NCI-H510A (cell line): ENCODE measurements around the gene ANKRD29.
"Not testable (repeated sequence)": the region's sequence is repeated elsewhere in the genome, so short reads cannot be mapped to it uniquely, and the experiment has no call there.

Source experiments
- DNase-seq: peaks from one replicate; lab custom pipeline; 2025; lab: John Stamatoyannopoulos, UW

The ANKRD29 gene

DNA sequence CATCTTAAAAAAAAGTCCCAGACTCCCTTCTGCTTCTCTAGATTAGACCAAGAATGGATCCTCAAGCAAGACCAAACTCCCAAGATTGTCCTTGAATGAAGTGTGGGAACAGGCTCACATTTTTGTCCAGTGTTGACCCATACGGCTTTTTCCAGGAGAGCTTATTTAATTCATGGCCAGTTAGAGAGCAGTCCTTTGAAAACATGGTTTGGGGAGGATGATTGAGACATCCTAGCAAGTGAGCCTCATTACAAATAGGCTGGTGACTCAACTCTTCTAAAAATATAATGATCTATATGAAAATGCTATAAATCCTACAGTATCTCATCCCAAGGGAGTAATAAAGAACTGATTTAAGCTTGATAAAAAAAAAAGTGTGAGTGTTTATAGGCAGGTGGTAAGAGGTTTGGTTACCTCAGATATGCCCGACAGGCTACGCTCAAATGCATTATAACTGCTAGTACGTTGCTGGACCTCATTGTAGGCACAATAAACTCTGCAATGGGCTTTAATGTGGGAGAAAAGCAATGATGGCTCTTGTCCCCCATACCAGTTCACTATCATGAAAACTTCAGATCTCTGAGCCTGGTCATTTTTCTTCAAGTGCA lies 17.0 kb downstream of the ANKRD29 start:
- DNase-seq, result no peak

DNA sequence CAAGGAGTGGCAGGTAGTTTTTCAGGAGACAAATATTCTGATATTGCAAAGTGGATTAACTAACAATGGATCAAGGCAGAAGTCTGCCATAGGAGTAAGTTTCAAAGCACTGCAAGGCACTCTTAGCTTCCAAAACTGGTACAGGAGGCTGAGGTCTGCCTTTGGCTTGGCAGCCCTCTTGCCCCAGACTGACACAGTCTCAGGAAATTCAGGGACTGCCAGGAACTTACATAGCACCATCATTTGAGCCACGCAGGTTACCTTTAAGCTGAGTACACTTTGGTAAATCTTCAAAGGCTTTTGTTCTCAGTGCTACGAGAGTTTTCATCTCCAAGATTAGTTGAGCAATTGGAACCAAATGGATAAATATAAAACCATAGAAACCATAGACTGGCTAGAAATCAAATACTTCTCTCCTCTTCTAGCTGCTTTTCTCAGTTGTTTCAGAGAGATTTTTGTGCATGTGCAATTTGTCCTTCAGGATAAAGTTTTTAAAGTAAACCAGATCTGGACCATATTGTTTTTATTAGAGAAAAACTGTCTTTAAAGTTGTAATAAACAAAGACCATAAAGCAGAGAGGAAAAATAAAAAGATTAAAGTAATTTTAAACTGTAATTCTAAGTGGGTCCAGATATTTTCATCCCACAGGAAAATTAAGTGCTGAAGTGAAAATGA lies 18.8 kb downstream of the ANKRD29 start:
- DNase-seq, result no peak

DNA sequence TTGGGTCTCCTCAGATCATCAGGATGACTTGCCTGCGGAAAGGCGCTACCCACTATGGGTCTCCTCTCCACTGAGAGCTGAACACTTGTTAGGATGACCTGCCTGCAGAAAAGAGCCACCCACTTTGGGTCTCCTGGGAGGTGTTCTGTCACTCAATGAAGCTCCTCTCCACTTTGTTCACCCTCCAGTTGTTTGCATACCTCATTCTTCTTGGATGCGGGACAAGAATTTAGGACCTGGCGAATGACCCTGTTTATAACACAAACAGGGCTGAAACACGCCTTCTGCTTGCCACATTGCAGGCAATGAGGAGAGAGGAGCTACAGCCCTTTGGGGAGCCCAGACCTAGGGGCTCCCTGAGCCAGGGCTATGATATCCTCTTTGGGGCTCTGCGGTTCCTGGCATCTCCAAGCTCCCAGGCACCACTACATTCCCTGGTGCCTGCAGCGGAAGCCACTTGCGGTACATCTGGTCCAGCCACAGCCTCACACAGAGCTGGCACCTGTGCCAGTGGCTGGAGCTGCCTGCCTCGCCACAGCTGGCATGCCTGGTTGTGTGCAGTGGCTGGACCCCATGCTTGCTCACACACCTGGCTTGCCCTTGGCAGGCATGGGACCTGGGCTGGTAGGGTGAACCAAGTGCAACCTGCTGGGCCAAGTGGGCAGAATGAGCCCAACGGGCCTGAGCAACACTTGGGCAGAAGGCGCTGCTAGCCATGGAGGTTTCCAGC lies 20.6 kb downstream of the ANKRD29 start:
- DNase-seq, result no peak

DNA sequence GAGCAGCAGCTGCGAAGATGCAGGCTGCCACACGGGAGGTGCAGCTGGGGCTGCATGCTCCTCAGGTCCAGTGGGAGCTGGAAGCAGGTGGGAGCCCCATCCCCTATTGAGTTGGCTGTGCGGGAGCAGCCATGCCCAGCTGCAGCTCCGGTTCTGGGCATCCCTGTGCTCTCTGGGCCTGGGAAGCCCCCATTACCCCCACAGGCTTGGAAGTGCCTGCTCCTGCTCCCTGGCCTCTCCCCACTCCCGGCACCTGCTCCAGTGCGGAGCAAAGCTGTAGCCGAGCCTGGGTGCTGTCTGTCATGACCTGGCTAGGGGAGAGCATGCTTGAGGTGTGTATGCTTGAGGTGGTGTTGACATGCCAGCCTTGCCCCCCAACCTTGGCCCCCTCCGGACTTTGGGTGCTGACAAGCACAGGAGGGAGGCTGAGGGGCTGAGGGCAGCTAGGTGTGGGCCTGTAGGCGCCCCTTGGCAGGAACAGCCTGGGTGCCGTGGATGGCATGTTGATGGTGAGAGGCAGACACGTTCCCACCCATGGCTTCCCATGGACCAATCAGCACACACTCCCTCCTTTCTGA lies 21.5 kb downstream of the ANKRD29 start:
- DNase-seq, result no peak

DNA sequence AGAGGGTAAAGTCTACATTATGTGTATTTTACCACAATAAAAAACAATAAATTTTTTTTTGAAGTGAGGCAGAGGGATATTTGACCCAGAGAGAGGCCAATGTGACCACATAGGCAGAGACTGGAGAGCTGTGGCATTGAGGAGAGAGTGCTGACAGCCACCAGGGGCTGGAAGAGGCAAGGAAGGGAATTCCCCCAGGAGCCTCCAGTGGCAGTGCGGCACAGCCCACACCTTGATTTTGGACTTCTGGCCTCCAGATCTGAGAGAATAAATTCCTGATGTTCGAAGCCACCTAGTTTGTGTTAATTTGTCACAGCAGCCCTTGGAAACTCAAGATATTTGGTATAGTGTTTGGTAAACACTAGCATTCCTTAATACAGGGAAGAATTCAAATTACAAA lies 22.7 kb downstream of the ANKRD29 start:
- DNase-seq, result no peak

DNA sequence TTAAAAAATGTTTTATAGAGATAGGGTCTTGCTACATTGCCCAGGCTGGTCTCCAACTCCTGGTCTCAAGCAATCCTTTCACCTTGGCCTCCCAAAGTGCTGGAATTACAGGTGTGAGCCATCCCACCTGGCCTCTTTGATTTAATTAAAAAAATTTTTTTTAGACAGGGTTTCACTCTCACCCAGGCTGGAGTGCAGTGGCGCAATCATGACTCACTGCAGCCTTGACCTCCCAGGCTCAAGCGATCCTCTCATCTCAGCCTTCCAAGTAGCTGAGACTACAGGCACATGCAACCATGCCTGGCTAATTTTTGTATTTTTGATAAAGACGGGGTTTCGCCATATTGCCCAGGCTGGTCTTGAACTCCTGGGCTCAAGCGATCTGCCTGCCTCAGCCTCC lies 26.3 kb downstream of the ANKRD29 start:
- DNase-seq, result not testable (repeated sequence)

DNA sequence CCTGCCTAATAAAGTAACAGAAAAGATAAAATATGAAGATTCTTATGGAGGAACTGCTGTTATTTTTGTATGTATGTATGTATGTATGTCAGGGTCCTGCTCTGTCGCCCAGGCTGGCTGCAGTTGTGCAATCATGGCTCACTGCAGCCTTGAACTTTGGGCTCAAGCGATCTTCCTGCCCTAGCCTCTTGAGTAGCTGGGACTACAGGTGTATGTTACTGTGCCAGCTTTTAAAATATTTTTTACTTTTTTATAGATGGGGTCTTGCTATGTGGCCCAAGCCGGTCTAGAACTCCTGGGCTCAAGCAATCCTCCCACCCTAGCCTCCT lies 26.7 kb downstream of the ANKRD29 start:
- DNase-seq, result no peak

DNA sequence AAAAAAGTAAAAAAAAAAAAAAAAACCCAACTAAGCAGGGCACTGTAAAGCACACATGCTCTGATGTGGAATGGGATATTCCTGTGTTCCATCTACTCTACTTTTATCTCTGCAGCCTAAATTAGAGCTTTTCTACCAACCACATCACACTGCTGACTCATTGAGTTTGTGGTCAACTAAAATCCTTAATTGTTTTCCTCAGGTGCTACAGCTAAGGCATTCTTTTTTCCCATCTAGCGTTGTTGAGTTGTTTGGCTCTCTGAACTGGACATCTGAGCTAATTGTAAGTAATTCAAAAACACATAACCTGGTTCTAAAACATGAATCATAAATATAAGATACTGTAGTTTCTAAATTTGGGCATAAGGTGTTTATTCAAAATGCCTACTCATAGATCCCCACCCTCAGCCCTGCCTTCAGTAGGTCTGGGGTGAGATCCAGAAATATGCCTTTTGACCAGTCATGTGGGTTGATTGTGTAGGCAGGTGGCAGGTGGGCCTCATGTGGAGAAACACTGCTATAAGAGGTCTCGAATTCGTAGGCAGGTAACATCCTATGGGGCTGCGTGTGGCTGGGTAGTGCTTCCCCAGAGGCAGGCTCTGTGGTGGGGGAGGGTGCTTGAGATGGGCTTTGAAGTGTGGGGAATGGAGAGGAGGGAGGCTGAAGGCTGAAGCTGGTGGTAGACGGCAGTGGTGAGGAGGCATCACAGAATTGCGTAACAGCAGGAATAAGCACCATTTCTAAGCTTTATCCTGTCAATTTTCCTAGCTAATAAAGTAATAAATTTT lies 27.2 kb downstream of the ANKRD29 start:
- DNase-seq, result no peak

DNA sequence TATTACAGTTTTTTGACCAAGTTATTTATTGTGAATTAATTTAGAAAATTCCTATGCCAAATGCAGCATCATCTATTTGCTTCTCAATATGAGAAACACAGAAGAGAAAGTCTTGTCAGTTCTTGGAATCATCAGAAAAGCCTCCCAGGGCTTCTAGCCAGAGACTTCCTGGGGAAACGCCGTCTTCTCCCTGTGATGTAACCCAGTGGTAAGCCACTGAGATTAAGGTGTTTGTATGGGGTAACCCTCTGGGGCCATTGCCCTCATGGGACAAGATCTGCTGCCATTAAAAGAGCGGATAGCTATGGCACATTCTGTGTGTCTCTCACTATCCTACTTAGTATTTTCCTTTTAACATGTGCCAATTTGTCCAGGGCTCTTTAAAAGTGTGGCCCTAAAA lies 28.0 kb downstream of the ANKRD29 start:
- no peak for DNase-seq

DNA sequence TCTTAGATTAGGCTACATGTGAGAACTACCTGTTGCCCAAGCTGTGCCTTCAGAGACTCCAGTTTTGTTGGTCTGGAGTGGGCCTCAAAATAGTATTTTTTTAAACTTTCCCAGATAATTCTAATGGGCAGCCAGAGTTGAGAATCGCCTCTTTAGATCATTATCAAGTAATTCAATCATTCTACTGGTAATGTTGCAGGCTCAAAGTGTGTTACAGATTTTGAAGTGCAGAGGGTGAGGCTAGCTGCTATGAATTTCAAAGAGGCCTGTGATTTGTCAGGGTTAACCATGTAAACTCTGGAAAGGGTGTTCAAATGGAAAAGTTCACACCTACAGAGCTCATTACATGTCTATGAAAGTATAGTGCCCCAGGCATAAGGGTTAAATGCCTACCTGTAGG lies 30.1 kb downstream of the ANKRD29 start:
- DNase-seq, result no peak

DNA sequence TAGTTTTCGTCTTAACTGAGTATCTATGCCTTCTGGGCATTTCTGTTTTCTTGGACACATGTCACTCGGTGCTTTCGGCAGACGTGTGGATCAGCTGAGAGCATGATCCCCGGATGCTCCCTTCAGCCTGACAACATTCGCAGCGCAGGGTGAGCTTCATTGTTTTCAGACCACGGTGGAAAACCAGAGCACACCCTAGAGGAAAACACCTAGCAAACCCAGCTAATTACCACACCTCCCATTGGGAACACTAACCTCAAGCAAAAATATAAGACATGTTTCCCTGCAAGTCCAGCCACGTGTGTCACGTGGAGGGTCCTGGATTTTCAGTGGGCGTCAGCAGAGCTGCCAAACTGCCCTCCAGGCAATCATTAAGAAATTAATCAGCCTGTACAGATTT lies 31.0 kb downstream of the ANKRD29 start:
- DNase-seq, result no peak

DNA sequence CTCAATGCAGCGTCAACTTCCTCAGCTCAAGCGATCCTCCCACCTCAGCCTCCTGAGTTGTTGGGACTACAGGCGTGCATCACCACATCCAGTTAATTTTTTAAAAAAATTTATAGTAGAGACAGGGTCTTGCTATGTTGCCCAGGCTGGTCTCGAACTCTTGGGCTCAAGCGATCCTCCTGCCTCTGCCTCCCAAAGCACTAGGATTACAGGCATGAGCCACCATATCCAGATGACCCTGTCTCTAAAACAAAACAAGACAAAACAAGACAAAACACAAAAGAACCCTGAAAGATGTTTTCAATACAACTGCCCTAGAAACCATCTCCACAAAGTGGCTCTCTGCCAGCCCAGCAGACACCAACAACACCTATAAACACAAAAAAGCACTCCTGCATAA lies 31.4 kb downstream of the ANKRD29 start:
- DNase-seq, result no peak

DNA sequence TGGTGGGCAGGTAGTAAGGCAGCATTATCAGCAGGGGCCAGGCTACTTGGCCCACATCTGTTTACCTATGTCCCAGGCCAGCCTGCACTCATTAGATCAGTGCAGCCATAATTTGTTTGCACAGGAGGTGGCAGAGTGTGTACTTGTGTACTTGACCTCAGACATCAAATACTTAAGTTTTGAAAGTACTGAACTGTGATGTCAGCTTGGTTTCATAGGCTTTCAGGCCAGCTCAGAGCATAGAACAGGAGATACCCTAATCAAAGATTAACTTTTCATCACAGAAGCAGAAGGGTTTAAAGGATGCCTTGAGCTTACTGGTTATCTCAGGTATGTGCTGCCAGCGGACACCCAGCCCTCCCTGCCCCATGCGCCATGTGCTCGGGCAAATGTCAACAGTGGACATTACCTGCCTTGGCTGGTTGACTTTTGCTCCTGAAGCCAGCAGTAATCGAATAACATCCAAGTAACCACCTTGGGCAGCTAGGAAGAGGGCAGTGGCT lies 33.2 kb downstream of the ANKRD29 start:
- DNase-seq, result peak; percentile 46

DNA sequence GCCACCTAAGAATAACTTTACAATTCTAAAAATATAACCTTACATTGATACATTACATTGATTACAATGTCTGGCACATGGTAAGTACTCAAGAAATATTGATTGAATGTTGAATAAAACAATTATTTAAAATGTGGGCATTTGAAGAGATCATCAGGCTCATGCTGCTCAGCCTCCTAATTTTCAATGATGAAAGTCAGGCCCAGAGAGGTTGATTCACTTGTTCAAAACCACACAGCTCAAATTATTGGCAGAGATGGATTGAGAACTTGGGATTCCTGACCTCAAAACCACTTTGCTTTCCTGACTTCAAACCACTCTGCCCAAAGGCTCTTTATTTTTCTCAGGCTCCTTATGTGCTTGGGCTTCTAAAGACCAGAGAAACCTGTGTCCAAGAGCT lies 34.7 kb downstream of the ANKRD29 start:
- no peak for DNase-seq

DNA sequence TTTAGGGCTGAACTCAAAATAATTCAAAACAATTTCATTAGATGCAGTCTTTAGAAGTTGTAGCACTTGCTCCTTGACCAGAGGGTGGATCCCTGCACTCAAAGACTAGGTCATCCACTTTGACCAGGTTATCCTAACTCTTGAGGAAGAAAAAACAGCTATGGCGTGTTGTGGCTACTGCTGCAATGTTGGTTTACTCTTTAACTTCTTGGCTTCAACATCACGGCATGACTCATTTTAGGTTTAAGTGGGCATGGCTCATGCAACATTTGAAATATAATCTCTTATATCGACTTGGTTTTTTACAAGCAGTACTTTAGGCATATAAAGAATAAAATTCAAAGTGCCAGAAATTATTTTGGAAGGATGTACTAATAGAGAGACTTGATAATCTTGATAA lies 35.4 kb downstream of the ANKRD29 start:
- DNase-seq, result no peak

DNA sequence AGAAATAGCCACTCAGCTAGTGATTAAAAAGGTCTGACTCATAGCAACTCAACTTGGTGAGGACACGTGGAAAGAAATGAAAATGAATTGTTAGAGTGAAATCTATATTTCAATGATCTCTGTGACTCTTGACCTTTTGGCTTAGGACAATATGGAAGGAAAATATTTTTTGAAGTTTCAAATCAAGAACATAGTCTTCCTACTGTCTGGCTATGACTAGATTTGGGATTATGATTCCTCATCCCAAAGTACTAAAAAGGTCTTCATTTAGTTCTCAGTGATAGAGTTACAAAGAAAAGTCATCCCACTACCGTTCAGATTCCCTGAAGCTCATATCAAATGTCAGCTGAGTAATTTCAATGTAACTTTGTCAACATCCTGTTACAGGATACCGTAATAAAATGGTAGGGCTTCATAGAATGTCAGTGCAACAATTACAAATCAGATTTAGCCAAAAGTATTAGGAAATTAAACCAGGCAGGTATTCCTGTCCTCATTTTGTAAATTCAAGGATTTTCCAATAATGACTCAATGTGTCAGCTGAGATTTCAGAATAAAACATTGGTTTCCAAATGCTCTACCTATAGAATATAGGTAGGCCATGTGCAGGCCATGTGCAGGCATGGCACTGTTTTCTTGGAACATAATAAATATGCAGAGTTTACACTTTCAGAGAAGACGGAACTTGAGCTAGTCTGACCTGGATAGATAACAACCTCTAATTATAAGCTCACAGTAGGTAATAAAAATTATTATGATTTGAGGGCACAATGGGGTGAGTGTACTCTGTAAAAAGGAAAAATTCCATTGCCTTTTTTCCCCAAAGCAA lies 36.0 kb downstream of the ANKRD29 start:
- DNase-seq, result no peak

DNA sequence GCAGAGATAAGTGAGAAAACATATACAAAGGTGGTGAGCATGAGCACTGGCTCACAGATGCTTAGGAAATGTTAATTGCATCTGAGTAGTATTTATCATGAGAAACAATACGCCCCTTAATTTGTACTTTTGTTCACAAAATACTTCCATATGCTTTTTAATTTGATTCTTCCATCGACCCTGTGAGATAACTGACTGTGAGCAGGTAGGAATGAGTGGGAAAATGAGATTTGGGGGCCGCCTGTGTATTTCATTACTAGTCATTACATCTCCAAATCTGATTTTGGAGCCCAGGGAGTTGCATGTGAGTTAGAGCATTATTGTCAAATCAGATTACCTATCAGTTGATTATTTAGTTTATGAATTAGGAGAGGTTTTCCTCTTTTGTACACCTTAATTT lies 39.7 kb downstream of the ANKRD29 start:
- DNase-seq, result no peak

DNA sequence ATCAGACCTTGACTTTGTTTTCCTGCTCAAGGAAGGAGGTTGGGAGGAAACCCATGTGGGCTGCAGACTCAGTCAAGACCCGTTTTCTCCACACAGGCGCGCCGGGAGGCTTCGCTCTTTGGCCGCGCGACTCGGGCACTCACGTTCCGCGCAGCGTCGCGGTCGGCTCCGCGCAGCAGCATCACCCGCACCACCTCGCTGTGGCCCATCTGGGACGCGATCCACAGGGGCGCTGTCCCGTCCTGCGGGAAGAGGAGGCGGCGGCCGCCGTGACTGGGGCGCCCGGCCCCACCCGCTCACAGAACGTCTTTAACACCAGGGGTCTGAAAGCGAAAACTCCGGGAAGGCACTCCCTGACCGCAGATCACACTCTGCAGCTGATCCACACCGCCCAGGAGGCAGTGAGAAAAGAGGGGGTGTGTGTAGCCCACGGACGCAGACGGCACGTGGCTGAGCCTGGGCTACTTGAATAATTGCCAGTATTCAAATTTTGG lies 43.3 kb downstream of the ANKRD29 start:
- no peak for DNase-seq

DNA sequence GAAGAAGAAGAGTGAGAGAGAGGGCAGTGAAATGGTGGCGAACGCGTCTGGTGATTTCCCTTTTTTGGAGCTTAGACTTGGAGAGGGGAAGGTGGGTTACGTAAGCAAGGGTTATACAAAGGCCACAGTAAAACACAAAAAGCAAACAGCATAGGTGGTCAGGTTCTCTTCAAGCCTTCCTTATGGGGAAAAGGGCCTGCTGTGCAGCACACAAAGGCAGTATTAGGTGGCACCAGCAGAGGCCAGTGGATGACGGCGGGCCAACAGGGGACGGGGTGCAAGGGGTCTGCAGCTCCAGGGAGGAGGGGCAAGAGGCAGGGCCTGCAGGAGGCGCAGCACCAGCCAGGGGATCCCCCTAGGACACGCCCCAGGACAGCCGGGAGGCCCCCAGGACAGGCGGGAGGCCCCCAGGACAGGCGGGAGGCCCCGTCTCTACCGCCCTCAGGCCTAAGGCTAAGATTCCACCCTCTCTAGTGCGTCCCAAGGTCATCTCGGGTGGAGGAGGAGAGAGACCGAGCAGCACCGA lies 43.8 kb downstream of the ANKRD29 start:
- no peak for DNase-seq

DNA sequence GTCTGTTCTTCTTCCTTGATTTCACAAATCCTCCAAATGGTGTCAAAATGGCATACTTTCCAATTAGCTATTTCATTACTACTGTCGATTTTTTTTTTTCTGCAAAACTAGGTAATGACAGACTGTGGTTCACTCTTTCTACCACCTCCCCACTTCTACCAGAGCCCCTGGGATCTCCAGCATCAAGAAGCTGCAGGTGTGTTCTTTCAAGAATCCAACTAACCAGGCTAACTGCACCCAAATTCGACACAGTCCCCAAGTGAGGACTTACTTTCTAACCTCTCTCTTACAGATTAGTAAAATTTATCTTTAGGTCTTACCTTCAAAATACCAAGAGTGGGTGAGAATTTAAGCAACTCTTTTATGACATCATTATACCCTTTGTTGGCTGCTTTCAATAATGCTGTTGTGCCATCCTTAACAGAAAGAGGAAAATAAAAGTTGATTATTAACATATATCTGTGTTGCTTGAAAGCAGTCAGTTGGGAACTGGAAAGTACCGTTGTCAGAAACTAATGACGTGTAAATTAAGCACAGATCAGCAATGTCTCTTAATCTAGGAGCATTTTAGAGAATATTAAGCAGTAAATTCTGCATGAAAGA lies 45.2 kb downstream of the ANKRD29 start:
- DNase-seq, result no peak

DNA sequence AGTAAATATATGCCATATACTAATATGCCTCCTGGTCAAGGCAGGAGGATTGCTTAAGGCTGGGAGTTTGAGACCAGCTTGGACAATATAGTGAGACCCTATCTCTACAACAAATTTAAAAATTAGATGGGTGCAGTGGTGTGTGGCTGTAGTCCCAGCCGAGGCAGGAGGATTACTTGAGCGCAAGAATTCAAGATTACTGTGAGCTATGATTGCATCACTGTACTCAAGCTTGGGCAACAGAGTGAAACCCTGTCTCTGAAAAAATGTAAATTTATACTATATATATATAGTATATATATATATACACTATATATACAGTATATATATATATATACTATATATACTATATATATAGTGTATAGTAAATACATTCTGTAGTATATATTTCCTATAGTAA lies 46.5 kb downstream of the ANKRD29 start:
- DNase-seq, result no peak
